Measurements from ENCODE around the gene ACOT8. TPM values are rescaled to one million over a fixed set of nuclear protein-coding genes. Genes with fewer than 3 reads are reported as not detected.
A peak's percentile ranks its signal among the peaks of the same experiment; 100 is the strongest.

The ACOT8 gene
- total and polyA plus RNA-seq, 2 of the 4 experiments (the other 2 are of a cell fraction), result 29.8 to 47.5 TPM

GRCh38 chr20:45843506-45843905 is 13.7 kb downstream of the ACOT8 start:
- Histone ChIP-seq H3K36me3 (ENCODE audit: control insufficient read depth, insufficient read depth, low read length) (peaks cover 63% of the 10 kb centered on the region), H3K27ac (ENCODE audit: insufficient read depth, low read length) (no peak overlapping the region), H3K4me3 (ENCODE audit: insufficient read depth, low read depth, low read length) (no peak overlapping the region), H4K20me1 (ENCODE audit: insufficient read depth, low read length) (peaks cover 5% of the 10 kb centered on the region), H2BK20ac (ENCODE audit: low read depth, low read length) (no peak overlapping the region), H4K91ac (ENCODE audit: insufficient read depth, low read depth, low read length) (no peak overlapping the region), H2AFZ (replicated peaks; ENCODE audit: low read length, poor library complexity) (peak overlapping the region; percentile 43), H3K79me1 (ENCODE audit: low read depth in 1 of 2, low read length in 2 of 2) (peaks cover 11 to 27% of the 10 kb centered on the region in 2 experiments; a peak in 2 of 4 replicates), H3K4ac (ENCODE audit: low read depth, low read length) (no peak overlapping the region), H3K14ac (replicated peaks; ENCODE audit: low read depth, low read length) (no peak overlapping the region), H3K4me1 (ENCODE audit: control insufficient read depth, insufficient read depth, low read length) (no peaks in the 10 kb centered on the region), H3K18ac (ENCODE audit: low read depth, low read length) (no peak overlapping the region), H3K9me1 (ENCODE audit: insufficient read depth, low read length) (peaks cover 14% of the 10 kb centered on the region), H3K9me3 (ENCODE audit: control insufficient read depth, insufficient read depth, low read length) (no peaks in the 10 kb centered on the region), H4K8ac (ENCODE audit: low read depth in 2 of 2, low read length in 2 of 2) (no peak overlapping the region), H3K4me2 (ENCODE audit: low read depth, low read length) (no peak overlapping the region), H2BK120ac (ENCODE audit: low read depth, low read length) (no peak overlapping the region), H2AK9ac (replicated peaks; ENCODE audit: low read depth, low read length, poor library complexity) (no peak overlapping the region), H3K56ac (ENCODE audit: extremely low read depth, insufficient read depth, low read length) (no peak overlapping the region), H3K27me3 (ENCODE audit: control insufficient read depth, insufficient read depth, low read length) (no peaks in the 10 kb centered on the region), H3K23ac (ENCODE audit: low read depth, low read length) (no peak overlapping the region), H2BK5ac (ENCODE audit: low read depth, low read length, poor library complexity, severe bottlenecking) (no peak overlapping the region), H2AK5ac (ENCODE audit: low read depth, low read length) (no peak overlapping the region), H4K5ac (ENCODE audit: low read depth, low read length) (no peak overlapping the region), H3K9ac (ENCODE audit: low read depth, low read length) (no peak overlapping the region), H2BK15ac (ENCODE audit: low read depth, low read length) (no peak overlapping the region)
- intact Hi-C loops (cut with micrococcal nuclease) (no loop called here), in situ Hi-C loops (cut with MboI; ENCODE audit: low sequenced_read_pairs) (no loop called here), dilution Hi-C loops (cut with HindIII; ENCODE audit: low sequenced_read_pairs, unreplicated experiment) (no loop called here)
- DNase-seq (no peak), ATAC-seq (ENCODE audit: low read depth) (no peak)
- WGBS, 2 experiments (ENCODE audit: extremely low coverage in 2 of 2, insufficient read length in 1 of 2), result 95% methylated on average over 6 of the region's 14 CpGs; no CpG with 5 or more reads in 1 of the 2 experiments
- no TSS peak for BruUV-seq (replicated peaks)
- ChIA-PET CTCF (no interaction called here), POLR2A (ENCODE audit: unreplicated experiment) (no interaction called here)
- no peak for TF ChIP-seq POLR2A (IDR thresholded peaks at IDR 0.05; ENCODE audit: low read depth, low read length)
- no peak for TF ChIP-seq ELK1 (IDR thresholded peaks at IDR 0.05; ENCODE audit: borderline replicate concordance, low read depth, low read length)
- TF ChIP-seq SMC3 (IDR thresholded peaks at IDR 0.05; ENCODE audit: low read depth, low read length), result no peak

Measured in IMR-90 (cell line).